Chondrocyte (in vitro differentiated cells): ENCODE results near the gene DDX19B. TPM values are rescaled to one million over a fixed set of nuclear protein-coding genes. Genes with fewer than 3 reads are reported as not detected.
A peak's percentile ranks its signal among the peaks of the same experiment; 100 is the strongest.

Experiments used
- DNase-seq: peaks from one replicate; pipeline ENCODE4 v3.0.0; 2021; ENCODE audit warnings: mixed read lengths, low spot score
- H3K27ac Mint-ChIP-seq: one replicate; pipeline ENCODE4 v1.8.0; 2021; ENCODE audit warnings: mild to moderate bottlenecking, moderate library complexity, mixed read lengths; ENCODE audit not compliant: unreplicated experiment
- H3K27me3 Mint-ChIP-seq: 2 replicates; pipeline ENCODE4 v1.8.0; 2021; ENCODE audit warnings: low read depth, mixed read lengths
- H3K36me3 Mint-ChIP-seq: 2 replicates; pipeline ENCODE4 v1.8.0; 2021; ENCODE audit warnings: low read depth, mixed read lengths
- H3K4me1 Mint-ChIP-seq: 2 replicates; pipeline ENCODE4 v1.8.0; 2021; ENCODE audit warnings: low read depth, mild to moderate bottlenecking, mixed read lengths
- H3K4me3 Mint-ChIP-seq: one replicate; pipeline ENCODE4 v1.8.0; 2021; ENCODE audit warnings: mild to moderate bottlenecking, moderate library complexity, mixed read lengths; ENCODE audit not compliant: unreplicated experiment
- H3K9me3 Mint-ChIP-seq: 2 replicates; pipeline ENCODE4 v1.8.0; 2021; ENCODE audit warnings: low read depth, mixed read lengths
- total RNA-seq: library from RNA; stranded (reverse); gene quantifications from 3 replicates; pipeline ENCODE4 v1.2.1, GENCODE V29; 2021
- TF ChIP-seq, protein P1 (sequence below): fragments of 200-600 bp; sonication (generic); IDR thresholded peaks from 2 replicates; pipeline ENCODE4 v1.5.0; 2021; ENCODE audit warnings: antibody characterized with exemption, mild to moderate bottlenecking, moderate library complexity

Gene DDX19B
- total RNA-seq, 1 donor from 2014 or later = 22.9 TPM

DNA sequence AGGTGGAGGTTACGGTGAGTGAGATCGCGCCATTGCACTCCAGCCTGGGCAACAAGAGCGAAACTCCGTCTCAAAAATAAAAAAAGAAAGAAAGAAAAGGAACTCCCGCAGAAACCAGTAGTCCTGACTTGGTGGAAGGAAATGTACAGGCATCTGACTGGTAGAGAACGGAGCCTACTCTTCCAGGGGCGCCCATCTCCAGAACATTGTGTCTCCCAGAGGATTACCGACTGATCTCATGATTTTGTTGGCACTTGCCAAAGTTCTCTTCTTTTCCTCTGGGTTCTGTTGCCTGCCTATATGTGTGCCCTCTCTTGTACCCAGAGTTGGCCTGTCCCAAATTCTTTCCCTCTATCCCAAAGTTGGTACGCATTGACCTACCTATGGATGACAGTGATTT is 71.9 kb downstream of the DDX19B start:
- H3K4me3 Mint-ChIP-seq = no peak overlapping the region
- H3K27me3 Mint-ChIP-seq = no peaks in the 10 kb centered on the region
- peak overlapping the region; percentile 38 for H3K27ac Mint-ChIP-seq
- H3K36me3 Mint-ChIP-seq = peaks cover 30% of the 10 kb centered on the region
- no peak for DNase-seq
- no peaks in the 10 kb centered on the region for H3K9me3 Mint-ChIP-seq
- peaks cover 6% of the 10 kb centered on the region for H3K4me1 Mint-ChIP-seq
- TF ChIP-seq, protein P1, sequence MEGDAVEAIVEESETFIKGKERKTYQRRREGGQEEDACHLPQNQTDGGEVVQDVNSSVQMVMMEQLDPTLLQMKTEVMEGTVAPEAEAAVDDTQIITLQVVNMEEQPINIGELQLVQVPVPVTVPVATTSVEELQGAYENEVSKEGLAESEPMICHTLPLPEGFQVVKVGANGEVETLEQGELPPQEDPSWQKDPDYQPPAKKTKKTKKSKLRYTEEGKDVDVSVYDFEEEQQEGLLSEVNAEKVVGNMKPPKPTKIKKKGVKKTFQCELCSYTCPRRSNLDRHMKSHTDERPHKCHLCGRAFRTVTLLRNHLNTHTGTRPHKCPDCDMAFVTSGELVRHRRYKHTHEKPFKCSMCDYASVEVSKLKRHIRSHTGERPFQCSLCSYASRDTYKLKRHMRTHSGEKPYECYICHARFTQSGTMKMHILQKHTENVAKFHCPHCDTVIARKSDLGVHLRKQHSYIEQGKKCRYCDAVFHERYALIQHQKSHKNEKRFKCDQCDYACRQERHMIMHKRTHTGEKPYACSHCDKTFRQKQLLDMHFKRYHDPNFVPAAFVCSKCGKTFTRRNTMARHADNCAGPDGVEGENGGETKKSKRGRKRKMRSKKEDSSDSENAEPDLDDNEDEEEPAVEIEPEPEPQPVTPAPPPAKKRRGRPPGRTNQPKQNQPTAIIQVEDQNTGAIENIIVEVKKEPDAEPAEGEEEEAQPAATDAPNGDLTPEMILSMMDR = no peak

DNA sequence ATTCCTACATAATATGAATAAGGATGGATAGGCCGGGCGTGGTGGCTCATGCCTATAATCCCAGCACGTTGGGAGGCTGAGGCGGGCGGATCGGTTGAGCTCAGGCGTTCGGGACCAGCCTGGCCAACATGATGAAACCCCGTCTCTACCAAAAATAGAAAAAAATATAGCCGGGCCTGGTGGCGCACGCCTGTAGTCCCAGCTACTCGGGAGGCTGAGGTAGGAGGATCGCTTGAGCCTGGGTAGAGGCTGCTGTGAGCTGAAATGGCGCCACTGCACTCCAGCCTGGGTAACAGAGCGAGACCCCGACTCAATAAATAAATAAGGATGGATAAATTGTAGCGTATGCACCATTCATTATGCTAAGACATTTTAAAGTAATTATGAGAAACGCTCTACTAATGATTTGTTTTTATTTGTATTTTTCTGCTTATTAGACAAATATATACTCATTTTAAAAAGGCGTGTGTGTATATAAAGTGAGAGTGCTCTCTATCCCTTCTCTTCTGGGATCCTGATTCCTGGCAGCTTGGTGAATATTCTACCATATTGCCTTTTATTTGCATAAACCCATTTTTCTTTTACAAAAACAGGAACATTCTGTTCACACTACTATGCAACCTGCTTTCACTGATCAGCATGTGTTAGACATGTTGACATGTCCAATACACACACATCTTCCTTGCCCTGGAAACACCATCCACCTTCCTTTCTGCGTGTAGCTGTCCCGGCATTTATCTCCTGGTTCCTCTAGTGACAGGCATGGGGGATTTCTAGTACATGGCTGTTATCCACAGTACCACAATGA is 74.1 kb downstream of the DDX19B start:
- no peak for DNase-seq
- Mint-ChIP-seq H3K9me3 (no peaks in the 10 kb centered on the region), H3K27ac (no peak overlapping the region), H3K36me3 (peaks cover 29% of the 10 kb centered on the region), H3K4me1 (peaks cover 12% of the 10 kb centered on the region), H3K4me3 (no peak overlapping the region), H3K27me3 (no peaks in the 10 kb centered on the region)
- TF ChIP-seq, protein P1 = no peak

DNA sequence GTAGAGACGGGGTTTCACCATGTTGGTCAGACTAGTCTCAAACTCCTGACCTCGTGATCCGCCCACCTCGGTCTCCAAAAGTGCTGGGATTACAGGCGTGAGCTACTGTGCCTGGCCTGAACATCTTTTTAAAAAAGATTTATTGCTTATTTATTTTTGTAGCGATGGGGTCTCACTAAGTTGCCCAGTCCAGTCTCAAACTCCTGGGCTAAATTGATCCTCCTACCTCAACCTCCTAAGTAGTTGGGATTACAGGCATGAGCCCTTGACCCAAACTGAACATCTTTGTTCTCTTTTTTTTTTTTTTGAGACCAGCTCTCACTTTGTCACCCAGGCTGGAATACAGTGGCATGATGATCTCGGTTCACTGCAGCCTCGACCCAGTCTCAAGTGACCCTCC is 75.2 kb downstream of the DDX19B start:
- H3K4me3 Mint-ChIP-seq = no peak overlapping the region
- no peaks in the 10 kb centered on the region for H3K9me3 Mint-ChIP-seq
- H3K27ac Mint-ChIP-seq = peak overlapping the region; percentile 69
- peaks cover 13% of the 10 kb centered on the region for H3K4me1 Mint-ChIP-seq
- no peaks in the 10 kb centered on the region for H3K27me3 Mint-ChIP-seq
- TF ChIP-seq, protein P1 = no peak
- H3K36me3 Mint-ChIP-seq = peaks cover 29% of the 10 kb centered on the region
- no peak for DNase-seq

DNA sequence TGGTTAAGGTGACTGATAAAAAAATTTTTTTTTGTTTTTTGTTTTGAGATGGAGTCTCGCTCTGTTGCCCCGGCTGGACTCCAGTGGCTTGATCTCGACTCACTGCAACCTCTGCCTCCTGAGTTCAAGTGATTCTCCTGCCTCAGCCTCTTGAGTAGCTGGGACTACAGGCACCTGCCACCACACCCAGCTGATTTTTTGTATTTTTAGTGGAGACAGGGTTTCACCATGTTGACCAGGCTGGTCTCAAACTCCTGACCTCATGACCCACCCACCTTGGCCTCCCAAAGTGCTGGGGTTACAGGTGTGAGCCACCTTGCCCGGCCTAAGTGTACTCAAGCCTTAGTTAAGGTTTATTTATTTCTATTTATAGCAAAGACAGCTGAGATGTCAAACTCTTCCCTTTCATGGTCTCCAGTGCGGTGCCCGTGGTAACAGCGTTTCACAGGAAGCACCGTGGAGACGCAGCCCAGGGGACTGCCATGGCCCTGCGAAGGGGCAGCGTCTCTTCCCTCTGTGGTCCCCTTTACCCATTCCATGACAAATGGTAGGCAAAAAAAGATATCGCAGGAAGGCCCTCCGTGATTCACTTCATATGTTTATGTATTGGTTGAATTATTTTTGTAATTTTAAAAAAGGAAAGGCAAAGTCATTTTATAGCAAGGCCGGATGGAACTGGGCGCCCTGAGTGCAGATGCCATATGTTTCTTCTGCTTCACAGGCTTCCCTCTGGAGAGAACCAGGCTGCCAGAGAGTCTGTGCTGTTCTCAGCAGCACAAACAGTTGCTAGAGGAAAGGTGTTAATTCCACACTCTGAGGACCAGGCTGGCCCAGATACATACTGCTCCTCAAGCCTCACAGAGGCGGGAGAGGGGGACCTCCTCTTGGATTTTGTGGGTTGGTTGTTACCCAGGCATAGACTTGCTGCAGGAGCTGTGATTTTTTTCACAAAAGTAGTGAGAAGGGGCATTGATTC is 76.9 kb downstream of the DDX19B start:
- Mint-ChIP-seq H3K4me3 (no peak overlapping the region), H3K27me3 (no peaks in the 10 kb centered on the region), H3K36me3 (peaks cover 24% of the 10 kb centered on the region), H3K4me1 (peaks cover 16% of the 10 kb centered on the region), H3K27ac (peak overlapping the region; percentile 49), H3K9me3 (no peaks in the 10 kb centered on the region)
- TF ChIP-seq, protein P1 = no peak
- DNase-seq = no peak

DNA sequence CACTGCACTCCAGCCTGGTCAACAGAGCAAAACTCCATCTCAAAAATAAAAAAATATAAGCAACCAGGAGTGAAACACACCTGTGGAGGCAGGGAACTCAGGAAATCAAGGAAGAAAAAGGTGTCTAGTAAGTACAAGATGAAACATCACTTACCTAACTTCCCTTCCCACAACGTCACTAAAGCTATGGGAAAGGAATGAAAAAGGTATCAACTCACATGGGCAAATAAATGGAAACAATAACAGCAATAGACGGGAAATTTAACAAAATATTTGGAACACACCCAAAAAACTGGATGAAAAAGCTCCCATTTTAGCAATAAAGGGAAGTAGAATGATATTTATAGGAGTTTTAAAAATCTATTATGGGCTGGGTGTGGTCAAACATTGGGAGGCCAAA is 78.8 kb downstream of the DDX19B start:
- Mint-ChIP-seq H3K4me1 (peaks cover 19% of the 10 kb centered on the region), H3K27me3 (no peaks in the 10 kb centered on the region), H3K9me3 (no peaks in the 10 kb centered on the region), H3K36me3 (peaks cover 14% of the 10 kb centered on the region), H3K27ac (no peak overlapping the region), H3K4me3 (no peak overlapping the region)
- DNase-seq = no peak
- TF ChIP-seq, protein P1 = no peak
